ENCODE measurements around the gene CCDC71L. TPM values are rescaled to one million over a fixed set of nuclear protein-coding genes. Genes with fewer than 3 reads are reported as not detected.
"Not testable (repeated sequence)": the region's sequence is repeated elsewhere in the genome, so short reads cannot be mapped to it uniquely, and the experiment has no call there.

Gene CCDC71L
- total RNA-seq, result 10 to 100 TPM; 40.6 to 51.9 (median 42.7) TPM

- Mint-ChIP-seq H3K4me1 (ENCODE audit: low read depth) (peaks cover 28% of the 10 kb centered on the region), H3K36me3 (ENCODE audit: insufficient read depth) (no peaks in the 10 kb centered on the region), H3K9me3 (no peaks in the 10 kb centered on the region), H3K27me3 (ENCODE audit: low read depth) (no peaks in the 10 kb centered on the region), H3K4me3 (peak within 1 kb of the TSS; percentile 90)
- ATAC-seq (peak; percentile 79 to 83), DNase-seq (peak; percentile 91)
Measured at GRCh38 chr7:106660862-106661720, at the start of gene CCDC71L. TSS of gene CCDC71L (minus strand) at chr7:106661158. CDS start at chr7:106660896, 262 bp downstream.

- not testable (repeated sequence) for H3K4me3 Mint-ChIP-seq; H3K36me3 Mint-ChIP-seq (ENCODE audit: insufficient read depth); H3K4me1 Mint-ChIP-seq (ENCODE audit: low read depth); DNase-seq; ATAC-seq; H3K9me3 Mint-ChIP-seq; H3K27me3 Mint-ChIP-seq (ENCODE audit: low read depth)
Measured at GRCh38 chr7:106709604-106710003, 48.6 kb upstream of the CCDC71L start.

- ATAC-seq (peak; percentile 57 to 62), DNase-seq (no peak)
- Mint-ChIP-seq H3K9me3 (no peaks in the 10 kb centered on the region), H3K4me3 (peak overlapping the region; percentile 13), H3K27me3 (ENCODE audit: low read depth) (peaks cover 5% of the 10 kb centered on the region), H3K36me3 (ENCODE audit: insufficient read depth) (no peaks in the 10 kb centered on the region), H3K4me1 (ENCODE audit: low read depth) (peaks cover 12% of the 10 kb centered on the region)
Measured at GRCh38 chr7:106704000-106704840, 43.3 kb upstream of the CCDC71L start.

GRCh38 chr7:106693677-106694353 lies 32.9 kb upstream of the CCDC71L start:
- no peak overlapping the region for H3K4me3 Mint-ChIP-seq
- peaks cover 7% of the 10 kb centered on the region for H3K4me1 Mint-ChIP-seq (ENCODE audit: low read depth)
- ATAC-seq, result no peak

GRCh38 chr7:106692450-106693051 lies 31.6 kb upstream of the CCDC71L start:
- Mint-ChIP-seq H3K4me3 (no peak overlapping the region), H3K36me3 (ENCODE audit: insufficient read depth) (no peaks in the 10 kb centered on the region), H3K9me3 (peaks cover 4% of the 10 kb centered on the region), H3K27me3 (ENCODE audit: low read depth) (peaks cover 3% of the 10 kb centered on the region), H3K4me1 (ENCODE audit: low read depth) (peaks cover 7% of the 10 kb centered on the region)
- ATAC-seq (no peak), DNase-seq (no peak)

More at GRCh38 chr7:106693677-106694353, 32.9 kb upstream of the CCDC71L start:
- Mint-ChIP-seq H3K27me3 (ENCODE audit: low read depth) (peaks cover 2% of the 10 kb centered on the region), H3K9me3 (no peaks in the 10 kb centered on the region), H3K36me3 (ENCODE audit: insufficient read depth) (no peaks in the 10 kb centered on the region)
- DNase-seq, result no peak

- H3K9me3 Mint-ChIP-seq, result not testable (repeated sequence)
Measured at GRCh38 chr7:106688161-106688560, 27.2 kb upstream of the CCDC71L start.

GRCh38 chr7:106683941-106684340 lies 23.0 kb upstream of the CCDC71L start:
- peaks cover 9% of the 10 kb centered on the region for H3K4me1 Mint-ChIP-seq (ENCODE audit: low read depth)
- DNase-seq (no peak), ATAC-seq (no peak)
- H3K36me3 Mint-ChIP-seq (ENCODE audit: insufficient read depth), result no peaks in the 10 kb centered on the region
- peaks cover 3% of the 10 kb centered on the region for H3K27me3 Mint-ChIP-seq (ENCODE audit: low read depth)
- H3K9me3 Mint-ChIP-seq, result peaks cover 4% of the 10 kb centered on the region
- no peak overlapping the region for H3K4me3 Mint-ChIP-seq

More at GRCh38 chr7:106688161-106688560, 27.2 kb upstream of the CCDC71L start:
- H3K4me1 Mint-ChIP-seq (ENCODE audit: low read depth); H3K4me3 Mint-ChIP-seq; DNase-seq; H3K27me3 Mint-ChIP-seq (ENCODE audit: low read depth); ATAC-seq; H3K36me3 Mint-ChIP-seq (ENCODE audit: insufficient read depth): not testable (repeated sequence)

- H3K36me3 Mint-ChIP-seq (ENCODE audit: insufficient read depth), result no peaks in the 10 kb centered on the region
- peaks cover 11% of the 10 kb centered on the region for H3K4me1 Mint-ChIP-seq (ENCODE audit: low read depth)
- H3K9me3 Mint-ChIP-seq, result no peaks in the 10 kb centered on the region
- H3K4me3 Mint-ChIP-seq, result no peak overlapping the region
- H3K27me3 Mint-ChIP-seq (ENCODE audit: low read depth), result no peaks in the 10 kb centered on the region
- ATAC-seq, result no peak
- no peak for DNase-seq
Measured at GRCh38 chr7:106681815-106682495, 21.0 kb upstream of the CCDC71L start.

GRCh38 chr7:106679153-106679931 lies 18.4 kb upstream of the CCDC71L start:
- DNase-seq, result no peak
- H3K4me1 Mint-ChIP-seq (ENCODE audit: low read depth), result peaks cover 11% of the 10 kb centered on the region
- H3K9me3 Mint-ChIP-seq, result no peaks in the 10 kb centered on the region
- ATAC-seq, result peak; percentile 84 to 96
- no peaks in the 10 kb centered on the region for H3K36me3 Mint-ChIP-seq (ENCODE audit: insufficient read depth)
- no peaks in the 10 kb centered on the region for H3K27me3 Mint-ChIP-seq (ENCODE audit: low read depth)
- no peak overlapping the region for H3K4me3 Mint-ChIP-seq

GRCh38 chr7:106678795-106679152 lies 17.8 kb upstream of the CCDC71L start:
- no peaks in the 10 kb centered on the region for H3K9me3 Mint-ChIP-seq
- ATAC-seq (no peak), DNase-seq (no peak)
- no peak overlapping the region for H3K4me3 Mint-ChIP-seq
- peaks cover 11% of the 10 kb centered on the region for H3K4me1 Mint-ChIP-seq (ENCODE audit: low read depth)
- no peaks in the 10 kb centered on the region for H3K36me3 Mint-ChIP-seq (ENCODE audit: insufficient read depth)
- no peaks in the 10 kb centered on the region for H3K27me3 Mint-ChIP-seq (ENCODE audit: low read depth)

- not testable (repeated sequence) for H3K27me3 Mint-ChIP-seq (ENCODE audit: low read depth); H3K4me3 Mint-ChIP-seq; DNase-seq; H3K9me3 Mint-ChIP-seq; H3K36me3 Mint-ChIP-seq (ENCODE audit: insufficient read depth); ATAC-seq
- peaks cover 11% of the 10 kb centered on the region for H3K4me1 Mint-ChIP-seq (ENCODE audit: low read depth)
Measured at GRCh38 chr7:106676506-106676905, 15.5 kb upstream of the CCDC71L start.

GRCh38 chr7:106673688-106674087 lies 12.7 kb upstream of the CCDC71L start:
- H3K9me3 Mint-ChIP-seq; DNase-seq; H3K4me3 Mint-ChIP-seq; ATAC-seq; H3K27me3 Mint-ChIP-seq (ENCODE audit: low read depth); H3K4me1 Mint-ChIP-seq (ENCODE audit: low read depth); H3K36me3 Mint-ChIP-seq (ENCODE audit: insufficient read depth): not testable (repeated sequence)

GRCh38 chr7:106671930-106672329 lies 11.0 kb upstream of the CCDC71L start:
- not testable (repeated sequence) for H3K27me3 Mint-ChIP-seq (ENCODE audit: low read depth); DNase-seq; H3K4me1 Mint-ChIP-seq (ENCODE audit: low read depth); H3K36me3 Mint-ChIP-seq (ENCODE audit: insufficient read depth); ATAC-seq; H3K4me3 Mint-ChIP-seq; H3K9me3 Mint-ChIP-seq

Data from activated T-cell treated with anti-CD3 and anti-CD28 coated beads, Interleukin-2, amount 50 U/mL, for 4 hours (primary cell).